ENCODE measurements around the gene MCRIP2. TPM values are rescaled to one million over a fixed set of nuclear protein-coding genes. Genes with fewer than 3 reads are reported as not detected.

Gene MCRIP2
- total and polyA plus RNA-seq, 9 of the 15 experiments (the other 6 are each of a cell fraction or from before 2014, with no cell fraction given) = 0.80 to 120 (median 35.2) TPM

DNA sequence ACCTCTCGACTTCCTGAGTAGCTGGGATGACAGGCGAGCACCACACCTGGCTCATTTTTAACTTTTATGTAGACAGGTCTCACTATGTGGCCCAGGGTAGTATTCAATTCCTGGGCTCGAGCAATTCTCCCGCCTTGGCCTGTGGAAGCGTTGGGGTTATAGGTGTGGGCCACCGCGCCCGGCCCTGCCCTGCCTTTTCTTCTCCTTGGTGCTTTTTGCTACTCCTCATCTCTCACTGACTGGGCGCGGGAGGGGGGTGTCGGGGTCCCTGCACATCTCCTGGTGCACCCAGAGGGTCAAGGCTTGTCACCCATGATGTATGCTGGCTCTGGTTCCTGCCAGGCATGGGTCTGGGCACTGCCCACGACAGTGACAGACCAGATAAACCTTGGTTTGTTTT, 2.9 kb downstream of the MCRIP2 start (continued):
- TF ChIP-seq TBP (optimal IDR thresholded peaks at IDR 0.05; ENCODE audit: low read depth, low read length) = no peak
- TF ChIP-seq ZNF696 (CRISPR knock-in tag; conservative IDR thresholded peaks at IDR 0.05) = no peak
- no peak for TF ChIP-seq ZNF436 (CRISPR knock-in tag; IDR thresholded peaks at IDR 0.05)
- no peak for TF ChIP-seq HEY1 (CRISPR knock-in tag; IDR thresholded peaks at IDR 0.05; ENCODE audit: borderline replicate concordance)
- no peak for TF ChIP-seq NRF1 (conservative IDR thresholded peaks at IDR 0.05 in 1 of 2, IDR thresholded peaks at IDR 0.05 in 1 of 2)

DNA sequence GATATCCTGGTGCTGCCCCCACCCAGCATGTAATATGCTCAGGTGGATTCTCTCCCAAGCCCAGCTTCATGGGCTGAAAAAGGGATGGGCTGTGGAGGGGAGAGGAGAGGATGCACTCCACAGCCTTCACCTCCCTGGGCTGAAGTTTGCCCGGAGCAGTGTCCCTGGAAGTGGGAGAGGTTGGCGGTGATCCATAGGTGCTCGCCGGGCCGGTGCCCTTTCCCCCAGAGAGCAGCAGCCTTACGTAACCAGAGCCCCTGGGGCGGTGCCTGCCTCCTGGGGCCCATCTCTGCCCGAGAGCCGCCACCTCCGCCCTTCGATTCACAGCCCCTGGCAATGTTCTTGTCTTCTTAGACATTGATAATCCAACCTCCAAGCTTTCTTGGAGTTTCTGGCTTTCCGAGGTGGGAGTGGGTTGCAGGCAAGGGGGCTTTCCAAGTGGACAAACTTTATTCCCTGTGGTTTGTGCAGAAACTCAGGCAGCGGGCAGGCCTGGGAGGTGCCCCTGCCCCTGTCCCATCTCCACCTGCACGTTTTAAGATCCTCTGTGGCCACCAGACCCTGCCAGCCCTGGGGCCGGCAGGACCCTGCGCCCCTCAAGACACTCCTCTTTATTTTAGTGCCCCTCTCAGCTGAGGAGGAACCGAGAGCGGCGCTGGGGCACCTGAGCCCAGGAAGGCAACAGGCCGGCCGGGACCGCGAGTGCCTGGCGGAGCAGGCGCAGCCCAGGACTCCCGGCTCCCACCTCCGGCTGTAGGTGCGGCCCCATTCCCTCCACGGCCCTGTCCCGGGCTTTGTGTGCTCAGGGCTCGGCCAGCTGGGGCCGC, 4.4 kb downstream of the MCRIP2 start:
- H3K9me1 ChIP-seq (ENCODE audit: control insufficient read depth, insufficient read depth, low read length) = no peaks in the 10 kb centered on the region
- ATAC-seq = no peak
- H3K27ac ChIP-seq (ENCODE audit: extremely low read depth, low read depth, low read length) = no peak overlapping the region
- peaks cover 4 to 88% of the 10 kb centered on the region in 2 experiments; a peak in 3 of 5 replicates for H3K4me1 ChIP-seq (replicated peaks in 1 of 2; ENCODE audit: control insufficient read depth in 2 of 2, insufficient read depth in 2 of 2, low read length in 2 of 2)
- ChIA-PET POLR2A (interaction anchor here (0.6 kb wide), 1 partner anchor 88 kb away, joined by 3 read pairs; no protein-coding TSS in a partner anchor), CTCF (ENCODE audit: low intra/inter-chr PET ratio) (no interaction called here)
- intact Hi-C loops (cut with micrococcal nuclease) = no loop called here
- H3K36me3 ChIP-seq (ENCODE audit: control insufficient read depth, insufficient read depth, low read length) = peaks cover 51% of the 10 kb centered on the region; the same call in 2 of the 3 replicates
- peaks cover 52% of the 10 kb centered on the region for H3K79me2 ChIP-seq (ENCODE audit: control insufficient read depth, insufficient read depth, low read length)
- no peaks in the 10 kb centered on the region for H4K20me1 ChIP-seq (replicated peaks; ENCODE audit: control insufficient read depth, insufficient read depth, low read length)
- BruUV-seq (replicated peaks) = no TSS peak
- TF ChIP-seq POLR2G (IDR thresholded peaks at IDR 0.05; ENCODE audit: low read depth, low read length) (peak; percentile 47), GTF2E2 (tag; IDR thresholded peaks at IDR 0.05) (no peak), CBX3 (IDR thresholded peaks at IDR 0.05; ENCODE audit: borderline replicate concordance in 1 of 2, low read length in 2 of 2) (no peak), FOXJ2 (tag; IDR thresholded peaks at IDR 0.05) (no peak), RBFOX2 (IDR thresholded peaks at IDR 0.05; ENCODE audit: low read depth, low read length) (peak; percentile 12; the same call in 1 of the 2 replicates), PTRF (tag; IDR thresholded peaks at IDR 0.05) (no peak)
- TF ChIP-seq, protein P1, sequence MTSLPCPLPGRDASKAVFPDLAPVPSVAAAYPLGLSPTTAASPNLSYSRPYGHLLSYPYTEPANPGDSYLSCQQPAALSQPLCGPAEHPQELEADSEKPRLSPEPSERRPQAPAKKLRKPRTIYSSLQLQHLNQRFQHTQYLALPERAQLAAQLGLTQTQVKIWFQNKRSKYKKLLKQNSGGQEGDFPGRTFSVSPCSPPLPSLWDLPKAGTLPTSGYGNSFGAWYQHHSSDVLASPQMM (CRISPR knock-in tag; IDR thresholded peaks at IDR 0.05) = no peak
- H3K4me2 ChIP-seq (ENCODE audit: insufficient read depth, low read length) = no peak overlapping the region
- DNase-seq (ENCODE audit: extremely low read depth in 1 of 4, low spot score in 3 of 4) = no peak
- H3K9ac ChIP-seq (ENCODE audit: insufficient read depth in 1 of 2, low read depth in 2 of 2, low read length in 2 of 2) = peak overlapping the region in 1 of 2 experiments; percentile 85; a peak in 1 of 4 replicates
- 93% methylated on average over 19 of the region's 32 CpGs for WGBS (ENCODE audit: insufficient coverage, low coverage, missing lambda C conversion rate)
- no peaks in the 10 kb centered on the region for H3K9me3 ChIP-seq (replicated peaks; ENCODE audit: control insufficient read depth, insufficient read depth, low read depth, low read length)
- no peak overlapping the region for H3K4me3 ChIP-seq
- in situ Hi-C loops (cut with MboI) = no loop called here
- H3K27me3 ChIP-seq (ENCODE audit: control insufficient read depth in 2 of 2, insufficient read depth in 2 of 2, low read length in 2 of 2) = no peaks in the 10 kb centered on the region
- FAIRE-seq = no peak
- H2AFZ ChIP-seq (ENCODE audit: low read depth, low read length) = no peak overlapping the region
